Right cardiac atrium (tissue), 5 donors: Measurements from ENCODE around the gene SLC39A1. TPM values are rescaled to one million over a fixed set of nuclear protein-coding genes. Genes with fewer than 3 reads are reported as not detected.

Experiments used
- ATAC-seq, 2 donors: fragments of 200-7000 bp; cut with Tn5 transposase; one replicate each; pipeline versions ENCODE4 v1.8.0 to v1.9.1; 2020; ENCODE audit warnings: moderate library complexity in 2 of 2, mild to moderate bottlenecking in 1 of 2
- DNase-seq, 3 donors: peaks; one replicate each; pipeline ENCODE4 v3.0.0-alpha.2; 2020
- H3K27ac ChIP-seq: one replicate; pipeline ENCODE4 v1.5.1; 2013; ENCODE audit warnings: mild to moderate bottlenecking, low read length, control low read depth, moderate library complexity
- H3K27me3 ChIP-seq: one replicate; pipeline ENCODE4 v1.6.1; 2013; ENCODE audit not compliant: control insufficient read depth, insufficient read depth
- H3K4me1 ChIP-seq: one replicate; pipeline ENCODE4 v1.6.1; 2013; ENCODE audit warnings: low read length; ENCODE audit not compliant: control insufficient read depth, insufficient read depth
- H3K4me3 ChIP-seq: one replicate; pipeline ENCODE4 v1.5.1; 2013; ENCODE audit warnings: low read length, control low read depth
- H3K9me3 ChIP-seq: one replicate; pipeline ENCODE4 v1.6.1; 2013; ENCODE audit warnings: low read length; ENCODE audit not compliant: control insufficient read depth
- WGBS: extraction: QIAGEN DNeasy Blood & Tissue Kit; methylation state at CpG from one replicate; pipeline ENCODE4 v1.1.7; 2013; 5-methylcytosine and 5-hydroxymethylcytosine counted together
- intact Hi-C, 4 donors: fragments of 100-400 bp; cut with DNase I; formaldehyde crosslinking; loops; one replicate each; pipeline versions ENCODE4 v1.11.0 to v1.14.0; 2022 to 2023
- polyA plus RNA-seq: library from polyadenylated mRNA; stranded (reverse); fragments of 200-250 nt; gene quantifications from one replicate; pipeline ENCODE4 v1.2.3, GENCODE V29; 2013
- total RNA-seq, 4 donors: library from RNA; stranded (reverse); fragmentation: NEBNext Ultra II Directional; extraction: Animal tissue kit (Norgen Biotek cat#: 25700); gene quantifications; one replicate each; pipeline ENCODE4 v1.2.1, GENCODE V29; 2021
- donor health status: healthy with polysubstance abuse.
- donor health status: DM: no; HTN: yes; CAD: no.
- donor health status: DM: no; HTN: no; CAD: no.
- donor health status: DM: no; HTN: yes; CAD: no; lungs with severe emphysema.
- donor health status: DM: yes; HTN: yes; CAD: no.

SLC39A1 gene
- total and polyA plus RNA-seq, 5 donors = 61.2 to 71.4 (median 63.7) TPM

DNA sequence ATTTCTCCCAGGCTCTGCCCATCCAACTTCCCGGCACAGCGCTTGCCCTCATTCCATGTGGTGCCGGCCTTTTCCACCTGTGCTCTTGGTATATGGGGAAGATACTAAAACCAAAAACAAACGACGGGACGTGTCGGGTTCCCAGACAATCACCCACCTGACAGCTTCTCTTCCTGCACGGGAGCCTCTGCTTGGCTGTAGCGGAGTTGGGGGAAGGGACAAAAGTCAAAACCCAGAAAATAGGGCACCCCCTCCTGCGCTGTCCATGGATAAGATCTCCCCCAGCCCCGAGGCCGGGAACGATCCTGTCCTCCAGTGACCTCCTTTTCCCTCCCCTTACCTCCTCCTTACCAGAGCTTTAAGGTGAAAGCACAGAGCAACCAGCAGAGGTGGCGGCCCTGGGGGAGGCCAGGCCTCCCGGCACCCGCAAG lies 13.5 kb upstream of the SLC39A1 start:
- no peak for DNase-seq
- peak overlapping the region; percentile 91 for H3K27ac ChIP-seq
- intact Hi-C loops = no loop called here
- no peaks in the 10 kb centered on the region for H3K9me3 ChIP-seq
- no peaks in the 10 kb centered on the region for H3K27me3 ChIP-seq
- WGBS = under 1% methylated on average over 16 of the region's 16 CpGs
- H3K4me3 ChIP-seq = peak overlapping the region; percentile 93
- H3K4me1 ChIP-seq = no peaks in the 10 kb centered on the region
- no peak for ATAC-seq

GRCh38 chr1:153973525-153973924 lies 10.2 kb upstream of the SLC39A1 start:
- no peak for DNase-seq
- Histone ChIP-seq H3K4me3 (no peak overlapping the region), H3K27me3 (no peaks in the 10 kb centered on the region), H3K27ac (no peak overlapping the region), H3K9me3 (no peaks in the 10 kb centered on the region), H3K4me1 (peaks cover under 1% of the 10 kb centered on the region)
- no peak for ATAC-seq
- 75% methylated on average over 7 of the region's 7 CpGs for WGBS
- intact Hi-C loops = no loop called here

- Histone ChIP-seq H3K4me3 (no peak overlapping the region), H3K27ac (no peak overlapping the region), H3K27me3 (no peaks in the 10 kb centered on the region), H3K9me3 (no peaks in the 10 kb centered on the region), H3K4me1 (peaks cover 5% of the 10 kb centered on the region)
- 91% methylated on average over 3 of the region's 3 CpGs for WGBS
- ATAC-seq (no peak), DNase-seq (no peak)
- intact Hi-C loops = no loop called here
Observed at GRCh38 chr1:153973071-153973470, 9.7 kb upstream of the SLC39A1 start.

DNA sequence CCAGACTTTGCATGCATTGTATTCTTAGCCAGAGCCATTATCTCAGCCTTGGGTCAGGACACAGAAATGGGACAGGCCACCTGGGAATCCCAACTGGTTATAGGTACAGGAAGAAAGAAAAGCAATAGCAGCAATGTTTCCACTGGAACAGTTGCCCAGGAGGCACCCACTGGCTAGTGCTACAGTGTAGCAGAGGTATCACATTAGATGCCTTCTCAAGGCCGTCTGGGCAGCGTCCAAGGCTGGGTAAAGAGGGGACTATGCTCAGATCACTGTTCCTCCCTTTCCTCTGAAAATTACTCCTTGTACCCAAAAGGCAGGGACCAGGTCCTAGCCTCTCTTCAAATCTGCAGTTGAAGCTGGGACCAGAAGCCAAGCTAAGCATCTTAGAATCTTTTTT lies 7.0 kb upstream of the SLC39A1 start:
- WGBS = 91% methylated on average over 2 of the region's 2 CpGs
- Histone ChIP-seq H3K27me3 (no peaks in the 10 kb centered on the region), H3K27ac (no peak overlapping the region), H3K4me1 (peaks cover 6% of the 10 kb centered on the region), H3K4me3 (no peak overlapping the region), H3K9me3 (no peaks in the 10 kb centered on the region)
- DNase-seq (no peak), ATAC-seq (no peak)
- intact Hi-C loops = no loop called here

GRCh38 chr1:153968972-153969371 lies 5.6 kb upstream of the SLC39A1 start:
- ATAC-seq (no peak), DNase-seq (no peak)
- no peaks in the 10 kb centered on the region for H3K9me3 ChIP-seq
- intact Hi-C loops = no loop called here
- no peak overlapping the region for H3K4me3 ChIP-seq
- WGBS = 91% methylated on average over 2 of the region's 2 CpGs
- H3K27me3 ChIP-seq = no peaks in the 10 kb centered on the region
- peaks cover 6% of the 10 kb centered on the region for H3K4me1 ChIP-seq
- no peak overlapping the region for H3K27ac ChIP-seq

DNA sequence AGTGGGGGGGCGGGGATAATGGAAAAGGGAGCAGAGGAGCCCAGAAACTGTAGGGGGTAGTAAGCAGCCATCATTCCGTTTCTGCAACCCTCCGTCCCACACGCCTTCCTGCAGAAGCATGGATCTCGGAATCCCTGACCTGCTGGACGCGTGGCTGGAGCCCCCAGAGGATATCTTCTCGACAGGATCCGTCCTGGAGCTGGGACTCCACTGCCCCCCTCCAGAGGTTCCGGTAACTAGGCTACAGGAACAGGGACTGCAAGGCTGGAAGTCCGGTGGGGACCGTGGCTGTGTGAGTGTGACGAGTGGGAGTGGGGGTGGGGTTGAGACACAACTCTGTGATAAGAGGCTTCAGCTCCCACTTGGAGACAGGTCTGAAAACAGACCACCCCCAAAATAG lies 5.1 kb upstream of the SLC39A1 start:
- Histone ChIP-seq H3K27ac (no peak overlapping the region), H3K4me1 (peaks cover 6% of the 10 kb centered on the region), H3K27me3 (no peaks in the 10 kb centered on the region), H3K9me3 (no peaks in the 10 kb centered on the region), H3K4me3 (peak overlapping the region; percentile 54)
- peak in 1 of 3 donors; percentile 62 for DNase-seq
- intact Hi-C loops = no loop called here
- ATAC-seq = no peak
- 8% methylated on average over 13 of the region's 13 CpGs for WGBS

GRCh38 chr1:153968000-153968363 lies 4.6 kb upstream of the SLC39A1 start:
- Histone ChIP-seq H3K9me3 (no peaks in the 10 kb centered on the region), H3K27ac (peak overlapping the region; percentile 71), H3K4me3 (peak overlapping the region; percentile 54), H3K27me3 (no peaks in the 10 kb centered on the region), H3K4me1 (peaks cover 6% of the 10 kb centered on the region)
- intact Hi-C loops = no loop called here
- 2% methylated on average over 8 of the region's 8 CpGs for WGBS
- DNase-seq (peak in 1 of 3 donors; percentile 77), ATAC-seq (no peak)

GRCh38 chr1:153967107-153967999 lies 4.0 kb upstream of the SLC39A1 start, which contains the start of gene CREB3L4:
CREB3L4 (plus strand) TSS chr1:153967902; CDS start chr1:153968526, 624 bp downstream.
- Histone ChIP-seq H3K4me3 (peak within 1 kb of the TSS; percentile 54), H3K27ac (peak within 1 kb of the TSS; percentile 71), H3K27me3 (no peaks in the 10 kb centered on the region), H3K9me3 (no peaks in the 10 kb centered on the region), H3K4me1 (peaks cover 8% of the 10 kb centered on the region)
- intact Hi-C loops = no loop called here
- ATAC-seq (peak; percentile 90), DNase-seq (peak; percentile 93 to 97 (median 95))
- under 1% methylated on average over 60 of the region's 60 CpGs for WGBS

- no peak for ATAC-seq
Observed at GRCh38 chr1:153963850-153964331, 554 bp upstream of the SLC39A1 start.

GRCh38 chr1:153962088-153963029 lies 978 bp downstream of the SLC39A1 start:
- Histone ChIP-seq H3K4me3 (peak overlapping the region; percentile 57), H3K27ac (peak overlapping the region; percentile 93), H3K9me3 (no peaks in the 10 kb centered on the region), H3K27me3 (no peaks in the 10 kb centered on the region), H3K4me1 (peaks cover 12% of the 10 kb centered on the region)
- 42% methylated on average over 16 of the region's 16 CpGs for WGBS
- intact Hi-C loops = no loop called here
- ATAC-seq (no peak), DNase-seq (peak; percentile 36 to 55 (median 50))

More at GRCh38 chr1:153963850-153964331, 554 bp upstream of the SLC39A1 start:
- H3K4me1 ChIP-seq = peaks cover 18% of the 10 kb centered on the region
- no peaks in the 10 kb centered on the region for H3K27me3 ChIP-seq
- peak; percentile 44 to 76 (median 66) for DNase-seq
- peak overlapping the region; percentile 92 for H3K27ac ChIP-seq
- under 1% methylated on average over 22 of the region's 22 CpGs for WGBS
- peak overlapping the region; percentile 57 for H3K4me3 ChIP-seq
- intact Hi-C loops = no loop called here
- no peaks in the 10 kb centered on the region for H3K9me3 ChIP-seq
